AG04450 (cell line): ENCODE measurements around the gene HOXA7. TPM values are rescaled to one million over a fixed set of nuclear protein-coding genes. Genes with fewer than 3 reads are reported as not detected.

Experiments
- CTCF ChIA-PET: fragments of 300-600, 350-600 bp; formaldehyde crosslinking; extraction: SDS; loops from one replicate; lab custom pipeline; 2022; ENCODE audit warnings: antibody characterized with exemption, inconsistent platforms; lab: Charles Lee
- POLR2A ChIA-PET: fragments of 350-600 bp; formaldehyde crosslinking; extraction: SDS; loops from one replicate; lab custom pipeline; 2021; ENCODE audit warnings: antibody characterized with exemption, inconsistent platforms; lab: Yijun Ruan, JAX
- DNase-seq: peaks from one replicate; pipeline ENCODE4 v3.0.0-alpha.2; 2011; ENCODE audit warnings: low read depth, low spot score
- H3K27ac ChIP-seq: one replicate; pipeline ENCODE4 v1.5.1; 2012; ENCODE audit warnings: low read depth, low read length, control low read depth
- H3K27me3 ChIP-seq: one replicate; pipeline ENCODE4 v1.6.0; 2012; ENCODE audit warnings: low read length; ENCODE audit not compliant: control insufficient read depth, insufficient read depth
- H3K4me3 ChIP-seq: 2 replicates; pipeline ENCODE4 v1.5.1; 2011; ENCODE audit warnings: mild to moderate bottlenecking, low read depth, low read length, control low read depth
- H3K9me3 ChIP-seq: 2 replicates; pipeline ENCODE4 v1.5.1; 2012; ENCODE audit warnings: low read length; ENCODE audit not compliant: control insufficient read depth, insufficient read depth
- polyA plus RNA-seq: library from polyadenylated mRNA; depleted of rRNA; stranded (reverse); fragments of >200 nt; gene quantifications from 2 replicates; pipeline ENCODE4 v1.2.3, GENCODE V29; 2011
- TF ChIP-seq, protein P1 (sequence below): IDR thresholded peaks from 2 replicates; pipeline ENCODE4 v1.5.1; 2011; ENCODE audit warnings: low read depth, low read length, control low read depth, inconsistent platforms

HOXA7 gene
- polyA plus RNA-seq, 1 experiment, result 5.3 TPM

DNA sequence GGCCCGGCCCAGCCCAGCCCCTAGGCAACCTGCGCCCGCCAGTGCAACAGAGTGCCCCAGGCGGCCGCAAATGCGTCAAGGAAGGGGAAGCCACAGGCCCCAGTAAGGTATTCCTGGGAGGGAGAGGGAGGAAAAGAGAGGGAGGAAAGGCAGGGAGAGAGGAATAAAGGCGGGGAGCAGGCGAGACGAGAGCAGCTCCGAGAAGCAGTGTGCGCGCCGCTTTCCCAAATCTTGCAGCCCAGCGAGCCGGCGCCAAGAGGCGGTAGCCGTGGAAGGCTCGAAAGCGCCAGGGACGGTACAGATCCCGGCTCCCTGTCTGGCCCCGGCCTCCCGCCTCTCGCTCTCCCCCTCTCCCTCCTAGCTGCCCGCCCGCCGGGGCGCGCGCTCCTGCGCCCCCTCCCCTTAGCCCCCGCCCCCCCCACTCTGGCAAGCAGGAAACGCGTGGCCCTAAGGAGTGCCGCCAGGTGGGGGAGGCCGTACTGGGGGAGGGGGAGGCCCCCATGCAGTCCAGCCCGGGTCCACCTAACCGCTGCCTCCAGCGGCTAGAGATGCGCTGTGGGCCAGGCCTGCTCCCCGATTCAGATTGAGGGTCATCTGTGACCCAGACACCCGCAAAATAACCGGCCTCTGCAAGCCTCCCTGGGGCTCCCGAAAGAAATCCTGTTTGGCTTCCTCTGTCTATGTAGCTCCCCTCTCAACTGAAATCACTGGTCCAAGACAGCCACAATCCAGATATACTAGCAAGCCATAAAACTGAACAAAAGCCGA is 13.4 kb upstream of the HOXA7 start:
- DNase-seq, result no peak
- H3K27me3 ChIP-seq, result peaks cover 91% of the 10 kb centered on the region
- H3K4me3 ChIP-seq, result no peak overlapping the region
- no peak overlapping the region for H3K27ac ChIP-seq
- TF ChIP-seq, protein P1, sequence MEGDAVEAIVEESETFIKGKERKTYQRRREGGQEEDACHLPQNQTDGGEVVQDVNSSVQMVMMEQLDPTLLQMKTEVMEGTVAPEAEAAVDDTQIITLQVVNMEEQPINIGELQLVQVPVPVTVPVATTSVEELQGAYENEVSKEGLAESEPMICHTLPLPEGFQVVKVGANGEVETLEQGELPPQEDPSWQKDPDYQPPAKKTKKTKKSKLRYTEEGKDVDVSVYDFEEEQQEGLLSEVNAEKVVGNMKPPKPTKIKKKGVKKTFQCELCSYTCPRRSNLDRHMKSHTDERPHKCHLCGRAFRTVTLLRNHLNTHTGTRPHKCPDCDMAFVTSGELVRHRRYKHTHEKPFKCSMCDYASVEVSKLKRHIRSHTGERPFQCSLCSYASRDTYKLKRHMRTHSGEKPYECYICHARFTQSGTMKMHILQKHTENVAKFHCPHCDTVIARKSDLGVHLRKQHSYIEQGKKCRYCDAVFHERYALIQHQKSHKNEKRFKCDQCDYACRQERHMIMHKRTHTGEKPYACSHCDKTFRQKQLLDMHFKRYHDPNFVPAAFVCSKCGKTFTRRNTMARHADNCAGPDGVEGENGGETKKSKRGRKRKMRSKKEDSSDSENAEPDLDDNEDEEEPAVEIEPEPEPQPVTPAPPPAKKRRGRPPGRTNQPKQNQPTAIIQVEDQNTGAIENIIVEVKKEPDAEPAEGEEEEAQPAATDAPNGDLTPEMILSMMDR, result no peak
- ChIA-PET CTCF (interaction anchor here (1.3 to 3.4 kb wide), 2 partner anchors 10 to 800 kb away, joined by 3 to 25 read pairs; no protein-coding TSS in a partner anchor), POLR2A (no interaction called here)
- H3K9me3 ChIP-seq, result peaks cover 28% of the 10 kb centered on the region; the same call in 1 of the 2 replicates

DNA sequence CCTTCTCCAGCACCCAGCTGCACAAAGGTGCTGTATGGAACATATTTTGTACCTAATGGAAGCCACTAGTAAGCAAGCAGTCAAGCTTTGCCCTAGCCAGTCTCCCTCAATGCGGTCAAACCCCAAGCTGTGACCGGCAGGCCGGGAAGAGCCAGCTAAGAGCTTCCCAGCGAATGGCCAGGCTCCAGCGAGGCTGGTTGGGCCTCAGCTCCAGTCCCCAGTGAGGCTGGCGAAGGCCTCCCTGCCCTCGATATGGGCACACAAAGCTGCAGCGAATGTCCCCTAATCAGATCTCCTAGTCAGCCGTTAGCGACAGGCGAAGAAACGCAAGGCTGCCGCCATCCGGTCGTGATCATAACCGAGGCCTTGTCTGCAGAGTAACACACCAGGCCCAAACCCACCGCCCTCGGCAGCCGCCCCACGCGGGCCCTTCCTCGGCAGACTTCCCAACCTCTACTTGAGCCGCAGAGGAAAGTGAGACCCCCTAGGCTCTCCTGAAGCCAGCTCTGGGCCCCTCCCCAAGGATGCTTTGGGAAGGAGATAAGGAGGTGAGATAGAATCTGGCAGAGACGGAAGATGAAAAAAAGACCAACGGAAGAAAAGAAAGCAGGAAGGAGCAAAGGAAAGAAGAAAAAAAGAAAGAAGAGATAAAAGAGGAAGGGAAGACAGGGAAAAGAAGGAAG is 11.9 kb upstream of the HOXA7 start:
- TF ChIP-seq, protein P1, result no peak
- H3K27me3 ChIP-seq, result peaks cover 93% of the 10 kb centered on the region
- no peak for DNase-seq
- no peak overlapping the region for H3K4me3 ChIP-seq
- peaks cover 27% of the 10 kb centered on the region; the same call in 1 of the 2 replicates for H3K9me3 ChIP-seq
- POLR2A ChIA-PET, result no interaction called here
- CTCF ChIA-PET, result interaction anchor here (1.1 kb wide), 1 partner anchor 12 kb away, joined by 4 read pairs; no protein-coding TSS in a partner anchor
- H3K27ac ChIP-seq, result no peak overlapping the region

DNA sequence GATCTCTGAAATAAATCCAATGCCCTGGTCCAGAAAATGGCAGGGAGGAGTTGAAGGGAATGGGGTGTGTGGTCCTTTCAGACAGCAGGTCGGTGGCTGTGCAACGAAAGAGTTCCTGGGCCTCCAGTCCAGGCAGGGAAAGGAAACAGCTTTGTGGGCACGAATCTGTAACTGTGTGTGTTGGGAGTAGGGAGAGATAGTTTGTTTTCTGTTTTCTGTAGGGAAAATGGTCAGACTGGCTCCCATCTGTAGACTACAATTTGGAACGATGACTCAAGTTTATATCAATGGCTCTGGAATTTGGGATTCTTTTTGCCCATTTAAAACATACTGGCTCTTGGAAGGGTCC is 11.4 kb upstream of the HOXA7 start:
- POLR2A ChIA-PET, result no interaction called here

DNA sequence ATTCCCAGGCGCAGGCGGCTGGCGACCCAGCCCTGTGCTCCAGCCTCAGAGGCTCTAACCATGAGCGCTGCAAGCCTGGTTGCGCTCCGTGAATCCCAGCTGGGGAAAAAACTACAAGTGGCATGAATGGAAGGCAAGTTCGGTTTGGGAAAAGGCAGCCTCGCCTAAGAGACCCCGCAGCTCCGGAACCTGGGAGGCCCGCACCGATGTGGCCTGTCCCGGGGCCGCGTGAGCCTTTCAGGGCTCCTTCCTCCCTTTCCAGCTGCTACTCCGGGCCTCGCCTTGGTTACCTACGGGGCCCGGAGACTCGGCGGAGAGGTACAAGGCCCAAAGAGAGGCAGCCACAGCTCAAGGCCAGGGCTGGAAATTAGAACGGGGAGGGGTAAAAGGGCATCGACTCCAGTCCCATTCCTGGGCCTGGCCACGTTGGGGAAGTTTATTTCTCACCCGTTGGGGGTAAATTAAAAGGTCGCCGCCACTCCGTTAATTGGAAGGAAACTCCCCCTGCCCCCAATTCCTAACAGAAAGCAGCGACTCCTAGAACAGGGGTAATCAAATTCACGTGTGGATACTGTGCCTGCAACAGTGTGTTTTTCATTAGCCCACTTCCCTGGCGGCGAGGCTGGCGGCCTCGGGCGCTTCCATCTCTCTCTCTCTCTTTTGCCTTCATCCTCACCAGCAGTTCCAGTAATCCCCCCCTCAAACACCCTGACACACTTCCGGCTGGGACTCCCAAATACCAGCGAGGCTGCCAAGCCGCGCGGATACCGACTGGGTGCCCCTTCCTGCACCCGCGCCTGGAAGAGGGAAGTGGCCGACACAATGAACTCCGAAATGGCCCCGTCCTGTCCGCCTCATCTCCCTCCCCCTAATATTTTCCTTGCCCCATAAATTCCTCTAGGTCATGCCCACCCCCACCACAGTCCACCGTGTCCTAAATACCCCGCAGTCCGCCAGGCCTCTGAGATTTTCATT is 10.3 kb upstream of the HOXA7 start:
- DNase-seq, result no peak
- H3K9me3 ChIP-seq, result peaks cover 24% of the 10 kb centered on the region; the same call in 1 of the 2 replicates
- CTCF ChIA-PET, result interaction anchor here (1.5 to 2.0 kb wide), 2 partner anchors 13 to 1274 kb away, joined by 5 to 16 read pairs; no protein-coding TSS in a partner anchor
- no peak overlapping the region for H3K4me3 ChIP-seq
- H3K27ac ChIP-seq, result no peak overlapping the region
- POLR2A ChIA-PET, result no interaction called here
- H3K27me3 ChIP-seq, result peaks cover 80% of the 10 kb centered on the region
- TF ChIP-seq, protein P1, result no peak

More for the DNA sequence above, 11.4 kb upstream of the HOXA7 start:
- H3K27ac ChIP-seq, result no peak overlapping the region
- no peak overlapping the region for H3K4me3 ChIP-seq
- TF ChIP-seq, protein P1, result no peak
- peaks cover 27% of the 10 kb centered on the region; the same call in 1 of the 2 replicates for H3K9me3 ChIP-seq
- no peak for DNase-seq
- CTCF ChIA-PET, result interaction anchor here (1.1 kb wide), 1 partner anchor 12 kb away, joined by 4 read pairs; no protein-coding TSS in a partner anchor
- H3K27me3 ChIP-seq, result peaks cover 90% of the 10 kb centered on the region
